SK-N-SH (cell line): ENCODE results near the gene MAP3K2.

Source experiments
- CTCF ChIP-seq: fragments of 200-600 bp; sonication (generic); IDR thresholded peaks from 2 replicates; pipeline ENCODE4 v1.6.1; 2017; ENCODE audit warnings: antibody characterized with exemption, mild to moderate bottlenecking, moderate library complexity
- EP300 ChIP-seq, 2 experiments: IDR thresholded peaks; 2 replicates each; pipeline versions ENCODE4 v1.4.0 to v1.6.1; 2012; ENCODE audit warnings: borderline replicate concordance in 1 of 2, low read depth in 1 of 2, low read length in 1 of 2
- EZH2phosphoT487 ChIP-seq: fragments of 200-600 bp; sonication (generic); IDR thresholded peaks from 2 replicates; pipeline ENCODE4 v1.6.1; 2017; ENCODE audit warnings: low read depth, mixed run types, mild to moderate bottlenecking, antibody characterized with exemption, moderate library complexity, borderline replicate concordance
- FOXM1 ChIP-seq: IDR thresholded peaks from 2 replicates; pipeline ENCODE4 v1.4.0; 2012; ENCODE audit warnings: low read depth, mild to moderate bottlenecking
- MAX ChIP-seq: IDR thresholded peaks from 2 replicates; pipeline ENCODE4 v1.4.0; 2012; ENCODE audit warnings: low read depth
- PBX3 ChIP-seq: IDR thresholded peaks from 2 replicates; pipeline ENCODE4; 2012
- POLR2AphosphoS5 ChIP-seq: IDR thresholded peaks from 2 replicates; pipeline ENCODE4 v1.6.1; 2012; ENCODE audit warnings: low read depth, low read length
- REST ChIP-seq: IDR thresholded peaks from 2 replicates; pipeline ENCODE4 v1.6.1; 2012; ENCODE audit warnings: mild to moderate bottlenecking, low read depth, low read length, moderate library complexity
- RFX5 ChIP-seq: IDR thresholded peaks from 2 replicates; pipeline ENCODE4 v1.6.1; 2012; ENCODE audit warnings: mild to moderate bottlenecking, improper control_type of control experiment, low read length
- RXRA ChIP-seq: IDR thresholded peaks from 2 replicates; pipeline ENCODE4 v1.4.0; 2012; ENCODE audit warnings: low read depth, mild to moderate bottlenecking, borderline replicate concordance
- SMC3 ChIP-seq: IDR thresholded peaks from 2 replicates; pipeline ENCODE4 v1.6.1; 2012; ENCODE audit warnings: low read depth, low read length, improper control_type of control experiment
- USF1 ChIP-seq: IDR thresholded peaks from 2 replicates; pipeline ENCODE4 v1.4.0; 2012; ENCODE audit warnings: low read depth, borderline replicate concordance
- USF2 ChIP-seq: fragments of 150-350 bp; IDR thresholded peaks from 2 replicates; pipeline ENCODE4 v1.6.1; 2017; ENCODE audit warnings: antibody characterized with exemption, low read length, low read depth, borderline replicate concordance
- ZBTB33 ChIP-seq: IDR thresholded peaks from 2 replicates; pipeline ENCODE4 v1.4.0; 2012; ENCODE audit warnings: low read depth, borderline replicate concordance

- TF ChIP-seq MAX (no peak), FOXM1 (no peak), CTCF (no peak), EZH2phosphoT487 (no peak), USF1 (no peak), EP300 (IDR thresholded peaks at IDR 0.05; ENCODE audit: borderline replicate concordance in 1 of 2, low read depth in 1 of 2, low read length in 1 of 2) (no peak), REST (no peak), SMC3 (no peak), RXRA (no peak), POLR2AphosphoS5 (no peak), ZBTB33 (no peak), PBX3 (no peak), RFX5 (no peak), USF2 (no peak)
Measured at GRCh38 chr2:127389778-127390435, 2.1 kb upstream of the MAP3K2 start.
